ENCODE measurements around the gene TMEM134. TPM values are rescaled to one million over a fixed set of nuclear protein-coding genes. Genes with fewer than 3 reads are reported as not detected.

Gene TMEM134
- total and polyA plus RNA-seq, 10 of the 15 experiments (the other 5 are each of a cell fraction or from before 2014, with no cell fraction given) = 1.6 to 93.8 (median 27.8) TPM

GRCh38 chr11:67500831-67501715 is 32.0 kb upstream of the TMEM134 start:
- RAD21 ChIA-PET (ENCODE audit: unreplicated experiment) = no interaction called here
- in situ Hi-C loops (cut with MboI) = no loop called here

More at GRCh38 chr11:67500831-67501715, 32.0 kb upstream of the TMEM134 start:
- intact Hi-C loops (cut with micrococcal nuclease; ENCODE audit: unreplicated experiment) = no loop called here
- no peaks in the 10 kb centered on the region for H3K9me3 ChIP-seq (replicated peaks; ENCODE audit: control insufficient read depth, insufficient read depth, low read length)
- POLR2A ChIA-PET = interaction anchor here (1.0 kb wide), 1 partner anchor 18 kb away, joined by 3 read pairs; the partner anchor contains the start of gene AIP
- no TSS peak for BruUV-seq (replicated peaks)
- CTCF ChIA-PET = interaction anchor here (1.1 kb wide), 1 partner anchor 100 kb away, joined by 3 read pairs; the partner anchor contains the start of gene PPP1CA
- no peaks in the 10 kb centered on the region for H4K20me1 ChIP-seq (ENCODE audit: control insufficient read depth, insufficient read depth)
- H3K27ac ChIP-seq (ENCODE audit: control insufficient read depth, insufficient read depth) = no peak overlapping the region
- ATAC-seq (no peak), FAIRE-seq (no peak), DNase-seq (ENCODE audit: low read depth, low spot score) (no peak)
- peaks cover 16% of the 10 kb centered on the region for H3K79me2 ChIP-seq (ENCODE audit: control insufficient read depth, insufficient read depth, low read length)
- no peak overlapping the region for H3K4me3 ChIP-seq
- H3K4me1 ChIP-seq (ENCODE audit: control insufficient read depth, insufficient read depth, low read length) = peaks cover 11% of the 10 kb centered on the region
- no peak overlapping the region for H3K4me2 ChIP-seq (ENCODE audit: control insufficient read depth, insufficient read depth)
- no peak overlapping the region for H3K9ac ChIP-seq (ENCODE audit: control insufficient read depth, insufficient read depth, low read length)
- 85% methylated on average over 9 of the region's 9 CpGs for WGBS (ENCODE audit: insufficient coverage, insufficient replicate concordance, low lambda C conversion rate, missing lambda C conversion rate)
- H3K36me3 ChIP-seq (ENCODE audit: control insufficient read depth in 2 of 2, insufficient read depth in 2 of 2, low read length in 1 of 2) = peaks cover 0 to 3% of the 10 kb centered on the region in 2 experiments; a peak in 2 of 4 replicates
- no peak overlapping the region for H2AFZ ChIP-seq (ENCODE audit: control insufficient read depth, low read depth, low read length)
- no peaks in the 10 kb centered on the region for H3K27me3 ChIP-seq (replicated peaks in 1 of 2; ENCODE audit: control insufficient read depth in 2 of 2, insufficient read depth in 2 of 2, low read length in 1 of 2)
- no peak for TF ChIP-seq FOXM1 (IDR thresholded peaks at IDR 0.05; ENCODE audit: low read depth, low read length)
- no peak for TF ChIP-seq NRF1 (conservative IDR thresholded peaks at IDR 0.05; ENCODE audit: low read depth, low read length)
- TF ChIP-seq STAT1 (conservative IDR thresholded peaks at IDR 0.05) = no peak
- no peak for TF ChIP-seq GATAD2B (conservative IDR thresholded peaks at IDR 0.05; ENCODE audit: low read depth)
- no peak for TF ChIP-seq PAX8 (IDR thresholded peaks at IDR 0.05)
- TF ChIP-seq PBX3 (IDR thresholded peaks at IDR 0.05; ENCODE audit: insufficient replicate concordance, low read depth, low read length) = no peak
- SMC1A ChIA-PET (ENCODE audit: uncharacterized antibody, unreplicated experiment) = no interaction called here

All from GM12878 (cell line).